H9 (cell line): ENCODE measurements around the gene CCND3. TPM values are rescaled to one million over a fixed set of nuclear protein-coding genes. Genes with fewer than 3 reads are reported as not detected.

Source experiments
- DNase-seq: peaks from one replicate; pipeline ENCODE4 v3.0.0-alpha.2; 2017
- H2AFZ ChIP-seq: one replicate; pipeline ENCODE4 v1.6.1; 2013; ENCODE audit warnings: mild to moderate bottlenecking, low read length, control low read depth, moderate library complexity
- H2AK5ac ChIP-seq: 2 replicates; pipeline ENCODE4 v1.6.1; 2013; ENCODE audit warnings: low read length, control low read depth, mixed read lengths; ENCODE audit not compliant: insufficient read length
- H2BK120ac ChIP-seq: one replicate; pipeline ENCODE4 v1.6.1; 2013; ENCODE audit warnings: low read depth, mild to moderate bottlenecking, low read length, control low read depth, inconsistent platforms; ENCODE audit not compliant: poor library complexity, severe bottlenecking
- H2BK12ac ChIP-seq: 2 replicates; pipeline ENCODE4 v1.6.1; 2013; ENCODE audit warnings: low read length, control low read depth, mixed read lengths, low read depth; ENCODE audit not compliant: insufficient read length
- H2BK15ac ChIP-seq: 2 replicates; pipeline ENCODE4 v1.6.1; 2013; ENCODE audit warnings: low read depth, low read length, control low read depth
- H2BK20ac ChIP-seq: one replicate; pipeline ENCODE4 v1.6.1; 2013; ENCODE audit warnings: low read depth, mild to moderate bottlenecking, low read length, control low read depth, inconsistent platforms; ENCODE audit not compliant: poor library complexity, severe bottlenecking
- H2BK5ac ChIP-seq: 2 replicates; pipeline ENCODE4 v1.6.1; 2013; ENCODE audit warnings: low read length, control low read depth, mixed read lengths; ENCODE audit not compliant: insufficient read length
- H3K14ac ChIP-seq: 2 replicates; pipeline ENCODE4 v1.6.1; 2013; ENCODE audit warnings: low read length, control low read depth; ENCODE audit not compliant: insufficient read depth
- H3K18ac ChIP-seq: 2 replicates; pipeline ENCODE4 v1.6.1; 2013; ENCODE audit warnings: low read depth, mild to moderate bottlenecking, mixed read lengths, low read length, control low read depth; ENCODE audit not compliant: insufficient read length
- H3K23ac ChIP-seq: 2 replicates; pipeline ENCODE4 v1.6.1; 2013; ENCODE audit warnings: low read length, control low read depth, mixed read lengths, low read depth; ENCODE audit not compliant: insufficient read length
- H3K23me2 ChIP-seq: 2 replicates; pipeline ENCODE4 v1.6.1; 2013; ENCODE audit warnings: low read depth, mild to moderate bottlenecking, mixed read lengths, low read length, control low read depth; ENCODE audit not compliant: insufficient read length, poor library complexity, severe bottlenecking
- H3K27ac ChIP-seq: 2 replicates; pipeline ENCODE4 v1.5.1; 2013; ENCODE audit warnings: low read length, control low read depth, mixed read lengths, low read depth; ENCODE audit not compliant: insufficient read length
- H3K27me3 ChIP-seq: 2 replicates; pipeline ENCODE4 v1.6.1; 2013; ENCODE audit warnings: low read length, control low read depth, inconsistent platforms; ENCODE audit not compliant: insufficient read depth
- H3K4ac ChIP-seq: 2 replicates; pipeline ENCODE4 v1.6.1; 2013; ENCODE audit warnings: low read depth, mild to moderate bottlenecking, control low read depth, inconsistent platforms, low read length, moderate library complexity
- H3K4me1 ChIP-seq: 2 replicates; pipeline ENCODE4 v1.6.1; 2013; ENCODE audit warnings: low read length, control low read depth, inconsistent platforms; ENCODE audit not compliant: insufficient read depth
- H3K4me2 ChIP-seq: 2 replicates; pipeline ENCODE4 v1.6.1; 2013; ENCODE audit warnings: low read length, control low read depth, mixed read lengths; ENCODE audit not compliant: insufficient read length, insufficient read depth
- H3K56ac ChIP-seq: 2 replicates; pipeline ENCODE4 v1.6.1; 2013; ENCODE audit warnings: low read depth, mild to moderate bottlenecking, mixed read lengths, low read length, control low read depth; ENCODE audit not compliant: insufficient read length
- H3K79me1 ChIP-seq: 2 replicates; pipeline ENCODE4 v1.6.1; 2013; ENCODE audit warnings: low read depth, mild to moderate bottlenecking, moderate library complexity, low read length, control low read depth, inconsistent platforms; ENCODE audit not compliant: insufficient read depth, poor library complexity, severe bottlenecking
- H3K79me2 ChIP-seq: 2 replicates; pipeline ENCODE4 v1.6.1; 2013; ENCODE audit warnings: low read length, control low read depth, inconsistent platforms; ENCODE audit not compliant: insufficient read depth
- H3K9ac ChIP-seq: 2 replicates; pipeline ENCODE4 v1.6.1; 2013; ENCODE audit warnings: low read length, control low read depth, mixed read lengths; ENCODE audit not compliant: insufficient read length; ENCODE audit errors: extremely low read depth
- H3K9me3 ChIP-seq: one replicate; pipeline ENCODE4 v1.6.1; 2013; ENCODE audit warnings: low read depth, low read length, inconsistent platforms; ENCODE audit not compliant: control insufficient read depth
- H3T11ph ChIP-seq: one replicate; pipeline ENCODE4 v1.6.1; 2013; ENCODE audit warnings: mild to moderate bottlenecking, low read length, control low read depth, inconsistent platforms
- H4K20me1 ChIP-seq: one replicate; pipeline ENCODE4 v1.6.1; 2013; ENCODE audit not compliant: control insufficient read depth, insufficient read length, insufficient read depth
- H4K5ac ChIP-seq: 2 replicates; pipeline ENCODE4 v1.6.1; 2013; ENCODE audit warnings: low read depth, mild to moderate bottlenecking, mixed read lengths, low read length, control low read depth; ENCODE audit not compliant: insufficient read length
- H4K8ac ChIP-seq: replicated peaks from 2 replicates; pipeline ENCODE4 v1.6.1; 2013; ENCODE audit warnings: low read length, control low read depth, mixed read lengths, low read depth; ENCODE audit not compliant: insufficient read length
- H4K91ac ChIP-seq: 2 replicates; pipeline ENCODE4 v1.6.1; 2013; ENCODE audit warnings: low read depth, mild to moderate bottlenecking, moderate library complexity, mixed read lengths, low read length, control low read depth; ENCODE audit not compliant: insufficient read length
- H3K27ac Mint-ChIP-seq, 3 experiments: 2 replicates in 2 of 3; 3 replicates in 1 of 3; pipeline ENCODE4 v1.8.0; 2020 to 2021; ENCODE audit warnings: mixed read lengths in 3 of 3, mild to moderate bottlenecking in 1 of 3, moderate library complexity in 1 of 3
- H3K27me3 Mint-ChIP-seq: 2 replicates; pipeline ENCODE4 v1.8.0; 2021; ENCODE audit warnings: low read depth, mild to moderate bottlenecking, moderate library complexity, mixed read lengths
- H3K36me3 Mint-ChIP-seq, 3 experiments: 2 replicates in 2 of 3; 3 replicates in 1 of 3; pipeline ENCODE4 v1.8.0; 2020 to 2021; ENCODE audit warnings: low read depth in 3 of 3, mixed read lengths in 3 of 3; ENCODE audit not compliant: insufficient read depth in 1 of 3
- H3K4me1 Mint-ChIP-seq, 2 experiments: 2 replicates each; pipeline ENCODE4 v1.8.0; 2020; ENCODE audit warnings: mixed read lengths in 2 of 2
- H3K4me3 Mint-ChIP-seq, 2 experiments: 2 replicates in 1 of 2; 3 replicates in 1 of 2; pipeline ENCODE4 v1.8.0; 2020 to 2021; ENCODE audit warnings: mild to moderate bottlenecking in 2 of 2, mixed read lengths in 2 of 2, moderate library complexity in 1 of 2
- H3K9me3 Mint-ChIP-seq, 2 experiments: 2 replicates in 1 of 2; 3 replicates in 1 of 2; pipeline ENCODE4 v1.8.0; 2020; ENCODE audit warnings: mild to moderate bottlenecking in 2 of 2, mixed read lengths in 2 of 2, moderate library complexity in 1 of 2
- WGBS: extraction: QIAGEN DNeasy Blood & Tissue Kit; methylation state at CpG from one replicate; pipeline ENCODE4 v1.1.7; 2013; ENCODE audit warnings: missing lambda C conversion rate, low lambda C conversion rate, mixed read lengths; ENCODE audit not compliant: insufficient read length; ENCODE audit errors: extremely low coverage; 5-methylcytosine and 5-hydroxymethylcytosine counted together
- total RNA-seq: library from RNA; stranded (reverse); gene quantifications from 2 replicates; pipeline ENCODE4 v1.2.1, GENCODE V29; 2021
- TF ChIP-seq, protein P1 (sequence below): fragments of 200-600 bp; sonication (generic); conservative IDR thresholded peaks from 3 replicates; pipeline ENCODE4 v1.8.0; 2021; ENCODE audit warnings: antibody characterized with exemption, mild to moderate bottlenecking

Gene CCND3
- total RNA-seq, 1 experiment from 2014 or later = 24.2 TPM

DNA sequence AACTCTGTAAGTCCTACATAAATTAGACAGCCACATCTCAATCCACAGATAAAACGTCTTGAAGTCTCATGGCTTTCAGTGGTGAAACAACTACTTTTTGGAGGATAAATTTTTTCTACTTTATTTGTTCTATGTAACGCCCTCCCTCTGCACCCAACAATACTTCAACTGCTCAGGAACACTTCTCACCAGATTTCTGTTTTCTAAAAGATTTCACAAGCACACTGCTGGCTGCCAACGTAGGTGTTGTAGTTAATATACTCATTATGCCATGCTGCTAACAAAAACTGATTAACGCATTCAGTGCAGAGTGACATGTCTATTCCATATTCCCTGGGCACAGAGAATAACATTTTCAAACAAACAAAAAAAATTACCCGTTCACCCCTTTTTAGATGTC lies 56.7 kb downstream of the CCND3 start:
- H2AFZ ChIP-seq = no peak overlapping the region
- no peak overlapping the region for H3K4me3 Mint-ChIP-seq

More for the DNA sequence above, 56.7 kb downstream of the CCND3 start:
- Histone ChIP-seq H3K9me3 (no peaks in the 10 kb centered on the region), H3K18ac (no peak overlapping the region), H3T11ph (no peak overlapping the region), H3K27ac (no peak overlapping the region), H3K14ac (no peak overlapping the region), H4K91ac (no peak overlapping the region), H3K9ac (no peak overlapping the region), H3K4me1 (no peaks in the 10 kb centered on the region; the same call in 1 of the 2 replicates), H2BK15ac (no peak overlapping the region), H4K5ac (no peak overlapping the region), H3K23ac (no peak overlapping the region), H3K79me1 (peaks cover 3% of the 10 kb centered on the region), H4K20me1 (no peaks in the 10 kb centered on the region), H2BK5ac (no peak overlapping the region), H2BK12ac (no peak overlapping the region), H3K56ac (no peak overlapping the region), H2BK120ac (no peak overlapping the region), H3K23me2 (no peaks in the 10 kb centered on the region), H2BK20ac (no peak overlapping the region), H3K79me2 (no peaks in the 10 kb centered on the region; the same call in 1 of the 2 replicates), H4K8ac (no peak overlapping the region), H3K4me2 (no peak overlapping the region), H2AK5ac (no peak overlapping the region), H3K4ac (no peak overlapping the region), H3K27me3 (no peaks in the 10 kb centered on the region)
- no CpG with 5 or more reads among the region's 5 CpGs for WGBS
- TF ChIP-seq, protein P1, sequence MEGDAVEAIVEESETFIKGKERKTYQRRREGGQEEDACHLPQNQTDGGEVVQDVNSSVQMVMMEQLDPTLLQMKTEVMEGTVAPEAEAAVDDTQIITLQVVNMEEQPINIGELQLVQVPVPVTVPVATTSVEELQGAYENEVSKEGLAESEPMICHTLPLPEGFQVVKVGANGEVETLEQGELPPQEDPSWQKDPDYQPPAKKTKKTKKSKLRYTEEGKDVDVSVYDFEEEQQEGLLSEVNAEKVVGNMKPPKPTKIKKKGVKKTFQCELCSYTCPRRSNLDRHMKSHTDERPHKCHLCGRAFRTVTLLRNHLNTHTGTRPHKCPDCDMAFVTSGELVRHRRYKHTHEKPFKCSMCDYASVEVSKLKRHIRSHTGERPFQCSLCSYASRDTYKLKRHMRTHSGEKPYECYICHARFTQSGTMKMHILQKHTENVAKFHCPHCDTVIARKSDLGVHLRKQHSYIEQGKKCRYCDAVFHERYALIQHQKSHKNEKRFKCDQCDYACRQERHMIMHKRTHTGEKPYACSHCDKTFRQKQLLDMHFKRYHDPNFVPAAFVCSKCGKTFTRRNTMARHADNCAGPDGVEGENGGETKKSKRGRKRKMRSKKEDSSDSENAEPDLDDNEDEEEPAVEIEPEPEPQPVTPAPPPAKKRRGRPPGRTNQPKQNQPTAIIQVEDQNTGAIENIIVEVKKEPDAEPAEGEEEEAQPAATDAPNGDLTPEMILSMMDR = no peak
- Mint-ChIP-seq H3K9me3 (no peaks in the 10 kb centered on the region), H3K27me3 (no peaks in the 10 kb centered on the region), H3K27ac (no peak overlapping the region), H3K36me3 (peaks cover 0 to 11% (median 1%) of the 10 kb centered on the region in 3 experiments; a peak in 3 of 7 replicates), H3K4me1 (peaks cover 14 to 15% of the 10 kb centered on the region in 2 experiments)
- no peak for DNase-seq

Other genes starting within 250 kb of the CCND3 start
- gene TFEB, start 206.2 kb downstream of the CCND3 start, total RNA-seq = 1.2 and 2.4 TPM in 2 replicates
- not detected in 2 replicates for gene PGC, start 194.4 kb downstream of the CCND3 start, total RNA-seq
- gene FRS3, start 161.9 kb downstream of the CCND3 start, total RNA-seq = 4.6 and 4.8 TPM in 2 replicates
- 0.68 and 0.70 TPM in 2 replicates for gene PRICKLE4, start 161.0 kb downstream of the CCND3 start, total RNA-seq
- 237 and 239 TPM in 2 replicates for gene TOMM6, start 154.1 kb downstream of the CCND3 start, total RNA-seq
- gene USP49, start 46.4 kb downstream of the CCND3 start, total RNA-seq = 18.7 and 19.0 TPM in 2 replicates
- gene MED20, start 20.7 kb downstream of the CCND3 start, total RNA-seq = 28.9 and 29.9 TPM in 2 replicates
- gene BYSL, start 20.3 kb downstream of the CCND3 start, total RNA-seq = 71.1 and 74.2 TPM in 2 replicates
- 30.4 and 32.9 TPM in 2 replicates for gene TAF8, start 108.7 kb upstream of the CCND3 start, total RNA-seq
- 45.1 and 48.4 TPM in 2 replicates for gene C6orf132, start 200.8 kb upstream of the CCND3 start, total RNA-seq
- 16.5 and 17.2 TPM in 2 replicates for gene GUCA1A, start 231.6 kb upstream of the CCND3 start, total RNA-seq